KMS-11 (cell line): Measurements from ENCODE around the gene PARP14.

Source experiments
- H2AFZ ChIP-seq: fragments of 200-600 bp; sonication (generic); 2 replicates; pipeline ENCODE4 v1.6.1; 2016; ENCODE audit warnings: antibody characterized with exemption, mixed run types, low read depth
- H3K27ac ChIP-seq: fragments of 200-600 bp; sonication (generic); 2 replicates; pipeline ENCODE4 v1.6.1; 2016; ENCODE audit warnings: mild to moderate bottlenecking, mixed run types
- H3K27me3 ChIP-seq: fragments of 200-600 bp; sonication (generic); 2 replicates; pipeline ENCODE4 v1.6.1; 2017; ENCODE audit warnings: mild to moderate bottlenecking, low read depth, mixed run types, moderate library complexity; ENCODE audit not compliant: insufficient read depth
- H3K36me3 ChIP-seq: fragments of 200-600 bp; sonication (generic); 2 replicates; pipeline ENCODE4 v1.6.1; 2017; ENCODE audit warnings: mild to moderate bottlenecking, mixed run types; ENCODE audit not compliant: insufficient read depth
- H3K4me1 ChIP-seq: fragments of 200-600 bp; sonication (generic); 2 replicates; pipeline ENCODE4 v1.6.1; 2016; ENCODE audit warnings: mild to moderate bottlenecking, low read depth, mixed run types; ENCODE audit not compliant: poor library complexity, severe bottlenecking
- H3K4me2 ChIP-seq: fragments of 200-600 bp; sonication (generic); 2 replicates; pipeline ENCODE4 v1.7.0; 2016; ENCODE audit warnings: mild to moderate bottlenecking, mixed run types
- H3K4me3 ChIP-seq: fragments of 200-600 bp; sonication (generic); IDR thresholded peaks from 2 replicates; pipeline ENCODE4 v1.6.1; 2017; ENCODE audit warnings: low read depth, low read length, mixed read lengths; ENCODE audit not compliant: insufficient read depth
- H3K79me2 ChIP-seq: fragments of 200-600 bp; sonication (generic); 2 replicates; pipeline ENCODE4 v1.6.1; 2016; ENCODE audit warnings: low read depth, mixed run types; ENCODE audit not compliant: insufficient read depth
- H3K9ac ChIP-seq: fragments of 200-600 bp; sonication (generic); 2 replicates; pipeline ENCODE4 v1.6.1; 2016; ENCODE audit warnings: mild to moderate bottlenecking, mixed run types
- H4K20me1 ChIP-seq: fragments of 200-600 bp; sonication (generic); 2 replicates; pipeline ENCODE4 v1.6.1; 2016; ENCODE audit warnings: mild to moderate bottlenecking, mixed run types; ENCODE audit not compliant: insufficient read depth
- TF ChIP-seq, protein P1 (sequence below): fragments of 200-600 bp; sonication (generic); conservative IDR thresholded peaks from 2 replicates; pipeline ENCODE4 v1.6.1; 2017; ENCODE audit warnings: low read depth, mild to moderate bottlenecking, antibody characterized with exemption, low read length, moderate library complexity, mixed read lengths

The PARP14 gene

DNA sequence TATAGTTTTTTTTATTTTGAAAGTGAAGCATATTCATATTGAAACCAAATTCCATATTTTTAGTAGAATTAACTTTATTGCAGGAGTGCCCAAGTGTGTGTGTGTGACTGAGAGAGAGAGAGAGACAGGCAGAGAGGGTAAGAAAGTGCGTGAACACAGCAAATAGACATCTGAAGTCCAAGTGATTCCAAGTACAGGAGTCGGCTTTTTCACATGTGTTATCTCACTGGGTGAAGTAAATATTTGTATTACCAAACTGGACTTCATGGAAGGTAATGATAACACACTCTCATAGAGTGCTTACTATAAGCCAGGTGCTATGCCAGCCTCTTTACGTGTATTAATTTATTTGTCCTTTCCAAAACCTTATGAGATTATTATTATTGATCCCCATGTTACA lies 12.0 kb downstream of the PARP14 start:
- Histone ChIP-seq H3K4me3 (no peak overlapping the region), H3K27me3 (no peaks in the 10 kb centered on the region), H3K9ac (no peak overlapping the region), H2AFZ (no peak overlapping the region), H3K4me2 (no peak overlapping the region), H3K36me3 (no peaks in the 10 kb centered on the region; the same call in 1 of the 2 replicates), H3K27ac (no peak overlapping the region), H3K4me1 (no peaks in the 10 kb centered on the region), H3K79me2 (no peaks in the 10 kb centered on the region), H4K20me1 (no peaks in the 10 kb centered on the region)
- TF ChIP-seq, protein P1, sequence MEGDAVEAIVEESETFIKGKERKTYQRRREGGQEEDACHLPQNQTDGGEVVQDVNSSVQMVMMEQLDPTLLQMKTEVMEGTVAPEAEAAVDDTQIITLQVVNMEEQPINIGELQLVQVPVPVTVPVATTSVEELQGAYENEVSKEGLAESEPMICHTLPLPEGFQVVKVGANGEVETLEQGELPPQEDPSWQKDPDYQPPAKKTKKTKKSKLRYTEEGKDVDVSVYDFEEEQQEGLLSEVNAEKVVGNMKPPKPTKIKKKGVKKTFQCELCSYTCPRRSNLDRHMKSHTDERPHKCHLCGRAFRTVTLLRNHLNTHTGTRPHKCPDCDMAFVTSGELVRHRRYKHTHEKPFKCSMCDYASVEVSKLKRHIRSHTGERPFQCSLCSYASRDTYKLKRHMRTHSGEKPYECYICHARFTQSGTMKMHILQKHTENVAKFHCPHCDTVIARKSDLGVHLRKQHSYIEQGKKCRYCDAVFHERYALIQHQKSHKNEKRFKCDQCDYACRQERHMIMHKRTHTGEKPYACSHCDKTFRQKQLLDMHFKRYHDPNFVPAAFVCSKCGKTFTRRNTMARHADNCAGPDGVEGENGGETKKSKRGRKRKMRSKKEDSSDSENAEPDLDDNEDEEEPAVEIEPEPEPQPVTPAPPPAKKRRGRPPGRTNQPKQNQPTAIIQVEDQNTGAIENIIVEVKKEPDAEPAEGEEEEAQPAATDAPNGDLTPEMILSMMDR: no peak

GRCh38 chr3:122694966-122695365 lies 14.3 kb downstream of the PARP14 start:
- H3K27me3 ChIP-seq: no peaks in the 10 kb centered on the region
- H3K9ac ChIP-seq: no peak overlapping the region
- H2AFZ ChIP-seq: no peak overlapping the region
- H3K4me3 ChIP-seq: no peak overlapping the region
- H3K79me2 ChIP-seq: no peaks in the 10 kb centered on the region
- TF ChIP-seq, protein P1: no peak
- H3K4me1 ChIP-seq: no peaks in the 10 kb centered on the region
- H3K36me3 ChIP-seq: no peaks in the 10 kb centered on the region; the same call in 1 of the 2 replicates
- no peaks in the 10 kb centered on the region for H4K20me1 ChIP-seq
- H3K4me2 ChIP-seq: no peak overlapping the region
- no peak overlapping the region for H3K27ac ChIP-seq

GRCh38 chr3:122695927-122696561 lies 15.4 kb downstream of the PARP14 start:
- no peaks in the 10 kb centered on the region; the same call in 1 of the 2 replicates for H3K36me3 ChIP-seq
- H4K20me1 ChIP-seq: no peaks in the 10 kb centered on the region
- H3K4me1 ChIP-seq: no peaks in the 10 kb centered on the region
- TF ChIP-seq, protein P1: no peak
- no peak overlapping the region for H3K9ac ChIP-seq
- no peak overlapping the region for H3K27ac ChIP-seq
- no peaks in the 10 kb centered on the region for H3K79me2 ChIP-seq
- no peak overlapping the region for H3K4me3 ChIP-seq
- H3K27me3 ChIP-seq: no peaks in the 10 kb centered on the region
- H3K4me2 ChIP-seq: no peak overlapping the region
- H2AFZ ChIP-seq: no peak overlapping the region

- no peaks in the 10 kb centered on the region for H4K20me1 ChIP-seq
- TF ChIP-seq, protein P1: no peak
- H2AFZ ChIP-seq: no peak overlapping the region
- H3K79me2 ChIP-seq: no peaks in the 10 kb centered on the region
- no peak overlapping the region for H3K4me3 ChIP-seq
- H3K4me2 ChIP-seq: no peak overlapping the region
- no peaks in the 10 kb centered on the region for H3K27me3 ChIP-seq
- H3K36me3 ChIP-seq: no peaks in the 10 kb centered on the region; the same call in 1 of the 2 replicates
- H3K9ac ChIP-seq: no peak overlapping the region
- no peak overlapping the region for H3K27ac ChIP-seq
- no peaks in the 10 kb centered on the region for H3K4me1 ChIP-seq
Measured at GRCh38 chr3:122697952-122698620, 17.4 kb downstream of the PARP14 start.
